HG03558 (cell line): Measurements from ENCODE around the gene ENTR1.

Experiments
- ATAC-seq: cut with Tn5 transposase; IDR thresholded peaks from one replicate; pipeline ENCODE4 v1.9.1; 2021; ENCODE audit warnings: moderate number of reproducible peaks; ENCODE audit not compliant: unreplicated experiment; ENCODE audit errors: extremely low read depth

ENTR1 gene

DNA sequence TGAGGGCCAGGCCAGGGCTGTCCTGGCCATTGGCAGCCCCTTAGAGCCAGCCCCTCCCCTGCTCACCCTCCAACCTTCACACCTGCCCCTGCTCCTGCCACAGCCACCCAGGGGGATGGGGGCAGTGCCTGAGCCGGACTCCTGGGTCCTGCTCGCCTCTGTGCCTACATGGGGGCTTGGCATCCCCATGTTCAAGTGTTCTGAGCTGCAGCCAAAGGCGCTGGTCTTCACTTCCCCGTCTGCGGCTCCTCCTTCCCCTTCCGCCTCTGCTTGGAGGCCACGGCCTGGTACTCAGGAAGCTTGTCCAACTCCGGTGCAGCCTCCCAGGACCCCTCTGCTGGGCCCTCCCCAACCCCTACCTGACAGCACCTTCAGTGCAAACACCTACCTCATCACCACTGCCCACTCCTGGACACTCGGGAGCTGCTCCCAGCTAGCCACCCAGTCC, 44.6 kb downstream of the ENTR1 start:
- no peak for ATAC-seq

DNA sequence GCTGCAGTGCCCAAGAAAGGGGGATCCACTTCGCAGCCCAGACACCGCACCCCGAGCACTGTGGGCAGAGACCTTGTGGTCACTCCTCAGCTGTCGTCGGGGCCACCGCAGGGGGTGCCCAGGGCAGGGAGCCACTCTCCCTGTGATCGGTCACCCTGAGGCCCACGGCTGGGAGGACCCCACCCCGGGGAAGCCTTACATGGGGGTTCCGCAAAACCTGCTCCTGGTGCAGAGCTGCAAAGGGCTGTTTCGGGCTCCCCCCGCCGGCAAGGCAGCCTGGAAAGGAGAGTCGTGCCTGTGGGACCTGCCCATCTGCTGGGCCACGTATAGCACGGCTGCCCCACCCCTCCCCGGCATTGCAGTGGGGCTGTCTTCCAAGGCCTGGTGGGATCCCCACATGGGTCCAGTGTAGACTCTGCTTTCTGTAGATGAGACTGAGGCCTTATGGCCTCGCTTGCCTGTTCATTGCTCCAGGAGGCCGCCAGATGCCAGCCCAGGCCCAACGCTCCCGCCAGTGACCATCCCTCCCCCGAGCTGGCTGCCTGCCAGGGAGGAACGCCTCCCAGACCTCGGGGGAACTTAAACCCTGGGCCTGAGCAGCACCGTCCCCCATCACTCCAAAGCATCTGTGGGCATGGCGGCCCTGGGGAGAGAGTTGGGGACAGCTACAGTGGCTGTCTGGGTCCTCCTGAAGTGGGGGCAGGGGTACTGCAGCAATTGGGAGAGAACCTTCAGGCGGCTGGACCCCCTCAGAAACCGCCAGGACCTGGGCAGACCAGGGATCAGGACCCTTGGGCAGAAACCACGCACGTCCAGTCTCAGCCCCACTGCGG, 45.3 kb downstream of the ENTR1 start:
- ATAC-seq: no peak

GRCh38 chr9:136363949-136364748, 46.3 kb downstream of the ENTR1 start:
- no peak for ATAC-seq

GRCh38 chr9:136363106-136363948, 47.1 kb downstream of the ENTR1 start, which contains the start of gene DNLZ:
Gene DNLZ, minus strand, starts transcription at chr9:136363744. Its CDS starts 30 bp downstream, at chr9:136363714.
- ATAC-seq: peak; percentile 44

- ATAC-seq: no peak
Observed at GRCh38 chr9:136362450-136362784, 48.0 kb downstream of the ENTR1 start.

DNA sequence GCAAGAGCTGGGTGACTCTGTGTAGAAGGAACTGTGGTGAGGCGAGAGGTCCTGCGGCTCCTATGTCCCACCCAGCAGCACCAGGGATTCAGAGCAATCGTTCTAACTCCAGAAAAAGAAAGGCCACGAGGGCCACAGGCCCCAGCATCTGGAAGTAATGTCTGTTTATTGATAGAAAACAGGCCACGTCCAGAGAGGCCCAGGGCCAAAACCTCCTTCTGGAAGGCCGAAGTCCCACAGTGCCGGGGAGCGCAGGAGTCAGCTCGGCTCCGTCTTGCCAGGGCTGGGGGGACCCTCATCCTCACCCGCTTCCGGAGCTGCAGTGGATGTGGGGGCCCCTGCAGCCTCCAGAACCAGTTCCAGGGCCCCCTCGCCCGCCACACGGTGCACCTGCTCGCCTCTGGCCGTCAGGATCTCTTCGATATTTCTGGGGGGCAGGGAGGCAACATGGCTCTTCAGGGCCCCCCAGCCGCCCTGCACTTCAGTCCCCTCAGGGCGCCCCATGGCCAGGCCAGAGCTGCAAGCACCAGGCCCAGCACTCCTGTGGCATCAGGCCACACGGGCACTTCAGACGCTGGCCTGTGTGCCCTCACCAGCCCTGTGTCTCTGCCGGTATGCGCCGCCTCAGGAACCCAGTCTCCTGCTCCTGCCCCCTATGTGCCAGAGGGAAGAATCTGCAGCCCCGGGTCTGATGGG, 48.5 kb downstream of the ENTR1 start:
- ATAC-seq: no peak

DNA sequence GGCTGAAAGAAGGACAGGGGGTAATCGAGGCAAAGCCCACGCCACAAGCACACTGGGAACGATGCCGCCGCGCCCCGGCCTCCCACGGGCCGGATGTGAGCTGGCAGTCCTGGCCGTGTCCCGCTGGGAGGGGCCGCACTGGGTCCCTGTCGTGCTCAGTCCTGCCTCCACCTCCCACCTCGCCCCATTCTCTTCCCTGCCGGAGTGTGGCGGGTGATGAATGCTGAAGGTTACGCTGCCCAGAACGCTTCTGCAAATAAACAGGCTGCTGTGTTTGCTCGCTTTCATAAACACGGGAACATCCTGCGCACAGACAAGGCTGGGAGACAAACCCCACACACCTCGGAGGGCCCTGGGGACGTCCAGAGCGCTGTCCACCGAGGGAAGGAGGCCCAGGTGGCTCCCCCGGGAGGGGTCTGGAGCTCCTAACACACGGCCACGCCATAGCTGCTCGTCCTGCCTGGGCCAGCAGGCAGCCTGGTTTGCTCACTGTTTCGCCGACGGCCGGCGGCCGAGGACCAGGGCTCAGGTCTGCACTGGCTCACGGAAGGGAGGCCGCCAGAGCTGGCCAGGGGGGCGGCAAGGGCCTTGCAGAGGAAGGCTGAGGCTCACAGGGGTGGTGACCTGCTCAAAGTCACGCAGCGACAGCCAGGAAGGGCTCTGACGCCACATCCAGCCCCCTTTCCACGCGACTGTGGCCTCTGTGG, 49.2 kb downstream of the ENTR1 start:
- ATAC-seq: no peak

- ATAC-seq: no peak
Observed at GRCh38 chr9:136359774-136360718, 50.4 kb downstream of the ENTR1 start.

DNA sequence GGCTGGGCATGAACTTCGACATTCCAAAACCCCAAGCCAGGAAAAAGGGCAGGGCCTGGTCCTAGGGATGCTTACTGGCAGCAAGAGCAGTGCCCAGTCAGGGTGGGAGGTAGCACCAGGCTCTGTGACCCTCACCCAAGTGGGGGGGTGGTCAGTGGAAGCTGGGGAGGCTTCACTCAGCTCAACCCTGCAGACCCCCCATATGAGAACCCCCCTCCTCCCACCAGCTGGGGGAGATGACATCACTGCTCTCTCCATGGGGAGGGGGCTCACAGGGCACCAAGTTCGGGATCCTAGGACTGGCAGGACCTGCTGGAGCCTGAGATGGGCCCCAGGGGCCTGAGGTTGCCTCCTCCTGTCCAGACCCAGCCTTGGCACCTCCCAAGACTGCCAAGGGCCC, 51.5 kb downstream of the ENTR1 start:
- ATAC-seq: no peak

DNA sequence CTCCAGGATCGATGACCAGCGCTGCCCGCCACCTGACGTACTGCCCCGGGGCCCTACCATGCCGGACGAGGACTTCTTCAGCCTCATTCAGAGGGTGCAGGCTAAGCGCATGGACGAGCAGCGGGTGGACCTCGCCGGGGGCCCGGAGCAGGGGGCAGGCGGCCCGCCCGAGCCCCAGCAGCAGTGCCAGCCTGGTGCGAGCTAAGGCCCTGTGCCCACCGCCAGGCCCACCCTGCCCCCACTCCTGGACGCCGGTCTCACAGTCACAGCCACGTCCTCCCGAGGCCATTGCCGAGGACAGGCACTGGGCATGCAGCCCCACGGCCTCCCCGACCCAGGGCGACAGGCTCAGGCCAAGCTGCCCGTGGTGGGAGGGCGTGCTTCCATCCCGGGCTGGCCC, 52.4 kb downstream of the ENTR1 start:
- no peak for ATAC-seq

DNA sequence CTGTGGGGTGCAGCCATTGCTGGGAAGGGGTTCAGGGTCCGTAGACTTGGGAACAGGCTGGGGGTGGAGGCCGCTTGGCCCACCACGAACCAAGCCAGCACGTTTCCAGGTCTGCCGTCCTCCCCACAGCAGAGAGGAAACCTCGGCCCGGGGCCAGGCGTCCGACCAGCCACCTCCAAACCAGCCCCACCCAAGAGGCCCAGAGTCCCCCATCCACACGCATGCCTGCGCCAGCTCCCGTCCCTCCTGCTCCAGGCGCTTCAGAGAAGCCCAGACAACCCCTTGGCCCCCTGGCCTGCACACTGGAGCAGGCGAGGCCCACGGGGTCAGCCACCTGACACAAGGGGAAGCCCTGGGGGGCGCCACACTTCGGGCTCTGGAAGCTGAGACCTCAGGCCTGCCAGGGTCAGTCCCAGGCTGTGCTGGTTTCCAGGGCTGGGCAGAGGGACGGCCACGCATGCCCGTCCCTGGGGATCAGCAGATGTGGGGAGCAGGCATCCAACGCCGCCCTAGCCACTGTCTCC, 53.1 kb downstream of the ENTR1 start:
- ATAC-seq: no peak

DNA sequence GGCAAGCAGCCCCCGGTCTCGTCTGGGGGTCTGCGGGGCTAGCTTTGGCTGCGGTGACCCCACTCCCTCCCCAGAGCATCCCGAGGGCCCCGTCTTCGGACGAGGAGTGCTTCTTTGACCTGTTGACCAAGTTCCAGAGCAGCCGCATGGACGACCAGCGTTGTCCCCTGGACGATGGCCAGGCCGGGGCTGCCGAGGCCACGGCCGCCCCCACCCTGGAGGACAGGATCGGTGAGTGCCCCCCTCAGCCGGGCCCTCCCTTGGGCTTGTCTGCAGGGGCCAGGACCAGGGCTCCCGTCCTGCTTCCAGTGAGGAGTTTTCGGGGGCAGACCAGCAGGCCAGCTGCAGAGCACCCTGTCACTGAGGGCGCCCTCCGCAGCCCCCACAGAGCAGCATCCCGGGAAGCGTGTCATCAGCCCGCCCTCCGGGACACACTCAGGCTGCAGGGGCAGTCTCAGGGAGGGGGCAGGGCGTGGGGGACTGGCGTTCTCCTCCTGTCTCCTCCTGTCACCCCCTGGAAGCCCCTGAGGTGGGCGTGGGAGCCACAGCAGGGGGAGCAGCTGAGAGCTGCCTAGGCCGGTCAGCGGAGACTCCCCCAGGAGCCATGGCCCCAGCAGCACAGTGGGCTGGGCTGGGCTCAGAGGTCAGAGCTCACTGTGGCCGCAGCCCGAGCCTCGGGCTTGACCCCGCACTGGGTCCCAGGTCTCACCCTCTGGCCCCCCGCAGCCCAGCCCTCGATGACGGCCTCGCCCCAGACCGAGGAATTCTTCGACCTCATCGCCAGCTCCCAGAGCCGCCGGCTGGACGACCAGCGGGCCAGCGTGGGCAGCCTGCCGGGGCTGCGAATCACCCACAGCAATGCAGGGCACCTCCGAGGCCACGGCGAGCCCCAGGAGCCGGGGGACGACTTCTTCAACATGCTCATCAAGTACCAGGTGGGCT, 54.5 kb downstream of the ENTR1 start:
- no peak for ATAC-seq

DNA sequence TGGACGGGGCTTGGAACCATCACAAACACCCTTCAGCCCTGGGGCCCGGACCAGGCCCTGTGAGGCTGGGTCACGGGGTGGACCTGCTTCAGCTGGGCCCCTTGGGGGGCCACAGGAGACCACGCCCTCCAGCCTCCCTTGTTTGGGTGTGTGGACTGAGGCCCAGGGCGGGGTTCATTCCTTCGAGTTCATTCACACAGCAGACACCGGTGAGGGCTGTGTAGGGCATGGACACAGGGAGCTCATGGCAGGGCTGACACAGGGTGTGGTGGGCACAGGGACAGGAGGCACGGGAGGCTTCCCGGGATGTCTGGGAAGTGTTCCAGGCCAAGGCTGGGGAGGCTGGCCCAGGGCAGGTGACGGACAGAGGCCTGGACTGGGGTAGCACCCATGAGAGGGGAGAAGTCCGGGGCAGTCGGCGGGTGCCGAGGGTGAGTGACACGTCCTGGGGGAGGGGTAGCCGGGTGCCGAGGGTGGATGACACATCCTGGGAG, 55.8 kb downstream of the ENTR1 start:
- ATAC-seq: no peak

DNA sequence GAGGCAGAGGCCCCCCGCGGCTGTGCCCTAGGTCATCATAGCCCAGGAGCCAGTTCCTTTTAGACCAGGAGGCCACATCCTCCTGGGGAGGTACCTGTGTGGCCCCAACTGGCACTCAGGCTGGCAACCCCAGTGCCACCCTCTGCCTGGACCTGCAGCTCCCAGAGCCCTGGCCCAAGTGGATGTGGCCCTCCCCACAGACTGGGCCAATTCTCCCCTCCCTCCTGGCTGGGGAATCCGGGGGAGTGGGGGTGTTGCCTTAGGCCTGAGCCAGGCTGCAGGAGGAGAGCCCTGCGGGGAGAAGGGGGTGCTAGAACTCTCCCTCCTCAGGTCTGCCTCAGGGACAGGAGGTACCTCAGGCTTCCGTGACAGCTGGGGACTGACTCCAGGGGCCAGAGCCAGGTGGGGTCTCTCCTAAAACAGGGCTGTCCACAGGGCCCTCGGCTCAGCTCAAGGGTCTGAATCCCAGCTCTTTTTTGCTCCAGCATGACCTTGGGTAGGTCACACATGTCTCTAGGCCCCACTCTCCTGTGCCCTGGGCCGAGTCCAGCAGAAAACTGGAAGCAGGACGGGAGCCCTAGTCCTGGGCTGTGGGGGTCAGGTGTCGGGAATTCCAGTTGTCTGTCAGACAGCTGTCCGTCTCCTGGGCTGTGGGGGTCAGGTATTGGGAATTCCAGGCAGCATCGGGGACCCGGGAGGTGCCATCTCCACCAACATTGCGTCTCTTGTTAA, 56.5 kb downstream of the ENTR1 start:
- no peak for ATAC-seq

- ATAC-seq: no peak
Observed at GRCh38 chr9:136353088-136353487, 57.3 kb downstream of the ENTR1 start.

DNA sequence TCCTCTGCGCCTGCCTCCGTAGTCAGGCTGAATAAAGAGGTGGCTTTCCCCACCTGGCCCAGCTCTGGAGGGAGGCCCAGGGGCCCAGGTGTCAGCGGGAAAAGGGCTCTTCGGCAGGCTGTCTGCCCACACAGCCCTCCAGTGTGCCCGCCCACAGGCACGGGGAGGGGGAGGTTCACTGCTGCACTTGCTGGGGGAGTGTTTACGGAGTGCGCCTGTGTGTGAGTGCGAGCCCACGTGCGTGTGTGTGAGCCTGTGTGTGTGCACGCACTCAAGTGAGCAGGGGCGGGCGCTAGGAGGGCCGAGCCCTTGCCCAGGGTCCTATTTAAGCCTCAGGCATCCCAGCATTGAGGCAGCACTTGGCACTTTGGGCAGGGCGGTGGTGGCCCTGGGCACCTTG, 57.7 kb downstream of the ENTR1 start:
- no peak for ATAC-seq
